SK-N-SH (cell line): ENCODE results near the gene RFPL2.
"Not testable (repeated sequence)": the region's sequence is repeated elsewhere in the genome, so short reads cannot be mapped to it uniquely, and the experiment has no call there.

Source experiments
- JUND ChIP-seq: IDR thresholded peaks from 2 replicates; pipeline ENCODE4 v1.4.0; 2012
- TF ChIP-seq, protein P1 (sequence below): fragments of 200-600 bp; sonication (generic); IDR thresholded peaks from 2 replicates; pipeline ENCODE4 v1.6.1; 2017; ENCODE audit warnings: antibody characterized with exemption, mild to moderate bottlenecking, moderate library complexity

DNA sequence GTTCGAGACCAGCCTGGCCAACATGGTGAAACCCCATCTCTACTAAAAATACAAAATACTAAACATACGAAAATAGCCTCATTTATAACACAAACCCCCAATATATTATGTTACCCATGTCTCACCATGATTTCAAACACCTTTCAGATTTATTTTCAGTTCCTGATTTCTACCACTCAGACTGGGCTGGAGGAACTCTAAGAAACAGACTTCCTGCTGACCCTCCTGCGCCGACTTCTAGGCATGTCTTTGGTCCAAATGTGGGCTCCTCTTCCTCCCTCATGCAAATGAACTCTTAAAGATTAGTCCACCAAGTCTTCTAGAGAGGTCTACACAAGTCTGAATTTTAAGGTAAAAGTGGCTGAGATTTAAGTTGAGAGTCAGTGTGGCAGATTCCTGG, 56.5 kb downstream of the RFPL2 start:
- not testable (repeated sequence) for TF ChIP-seq JUND
- TF ChIP-seq, protein P1, sequence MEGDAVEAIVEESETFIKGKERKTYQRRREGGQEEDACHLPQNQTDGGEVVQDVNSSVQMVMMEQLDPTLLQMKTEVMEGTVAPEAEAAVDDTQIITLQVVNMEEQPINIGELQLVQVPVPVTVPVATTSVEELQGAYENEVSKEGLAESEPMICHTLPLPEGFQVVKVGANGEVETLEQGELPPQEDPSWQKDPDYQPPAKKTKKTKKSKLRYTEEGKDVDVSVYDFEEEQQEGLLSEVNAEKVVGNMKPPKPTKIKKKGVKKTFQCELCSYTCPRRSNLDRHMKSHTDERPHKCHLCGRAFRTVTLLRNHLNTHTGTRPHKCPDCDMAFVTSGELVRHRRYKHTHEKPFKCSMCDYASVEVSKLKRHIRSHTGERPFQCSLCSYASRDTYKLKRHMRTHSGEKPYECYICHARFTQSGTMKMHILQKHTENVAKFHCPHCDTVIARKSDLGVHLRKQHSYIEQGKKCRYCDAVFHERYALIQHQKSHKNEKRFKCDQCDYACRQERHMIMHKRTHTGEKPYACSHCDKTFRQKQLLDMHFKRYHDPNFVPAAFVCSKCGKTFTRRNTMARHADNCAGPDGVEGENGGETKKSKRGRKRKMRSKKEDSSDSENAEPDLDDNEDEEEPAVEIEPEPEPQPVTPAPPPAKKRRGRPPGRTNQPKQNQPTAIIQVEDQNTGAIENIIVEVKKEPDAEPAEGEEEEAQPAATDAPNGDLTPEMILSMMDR = not testable (repeated sequence)
